Measurements from ENCODE around the gene TBC1D8.
A peak's percentile ranks its signal among the peaks of the same experiment; 100 is the strongest.

TBC1D8 gene

GRCh38 chr2:100987974-100988373 lies 163.2 kb downstream of the TBC1D8 start:
- in situ Hi-C loops (cut with HindIII; ENCODE audit: low sequenced_read_pairs), result no loop called here
- no peak for DNase-seq (ENCODE audit: low read depth, low spot score)
- no peak overlapping the region for H3K4me3 ChIP-seq (ENCODE audit: low read depth, low read length)
- TF ChIP-seq CTCF (IDR thresholded peaks at IDR 0.05; ENCODE audit: low read depth, low read length), result no peak

GRCh38 chr2:100987536-100987935 lies 163.6 kb downstream of the TBC1D8 start:
- in situ Hi-C loops (cut with HindIII; ENCODE audit: low sequenced_read_pairs), result no loop called here
- no peak for TF ChIP-seq CTCF (IDR thresholded peaks at IDR 0.05; ENCODE audit: low read depth, low read length)
- H3K4me3 ChIP-seq (ENCODE audit: low read depth, low read length), result no peak overlapping the region

GRCh38 chr2:100986157-100986556 lies 165.0 kb downstream of the TBC1D8 start:
- TF ChIP-seq CTCF (IDR thresholded peaks at IDR 0.05; ENCODE audit: low read depth, low read length), result no peak
- in situ Hi-C loops (cut with HindIII; ENCODE audit: low sequenced_read_pairs), result no loop called here
- no peak overlapping the region for H3K4me3 ChIP-seq (ENCODE audit: low read depth, low read length)
- no peak for DNase-seq (ENCODE audit: low read depth, low spot score)

More at GRCh38 chr2:100987536-100987935, 163.6 kb downstream of the TBC1D8 start:
- no peak for DNase-seq (ENCODE audit: low read depth, low spot score)

- DNase-seq (ENCODE audit: low read depth, low spot score), result peak; percentile 73
- no peak overlapping the region for H3K4me3 ChIP-seq (ENCODE audit: low read depth, low read length)
- TF ChIP-seq CTCF (IDR thresholded peaks at IDR 0.05; ENCODE audit: low read depth, low read length), result peak; percentile 85
- in situ Hi-C loops (cut with HindIII; ENCODE audit: low sequenced_read_pairs), result no loop called here
Measured at GRCh38 chr2:100984892-100985307, 166.3 kb downstream of the TBC1D8 start.

GRCh38 chr2:100983684-100984310 lies 167.4 kb downstream of the TBC1D8 start:
- no peak overlapping the region for H3K4me3 ChIP-seq (ENCODE audit: low read depth, low read length)
- in situ Hi-C loops (cut with HindIII; ENCODE audit: low sequenced_read_pairs), result no loop called here
- no peak for TF ChIP-seq CTCF (IDR thresholded peaks at IDR 0.05; ENCODE audit: low read depth, low read length)
- DNase-seq (ENCODE audit: low read depth, low spot score), result no peak

- no peak overlapping the region for H3K4me3 ChIP-seq (ENCODE audit: low read depth, low read length)
- in situ Hi-C loops (cut with HindIII; ENCODE audit: low sequenced_read_pairs), result no loop called here
- no peak for DNase-seq (ENCODE audit: low read depth, low spot score)
- no peak for TF ChIP-seq CTCF (IDR thresholded peaks at IDR 0.05; ENCODE audit: low read depth, low read length)
Measured at GRCh38 chr2:100983201-100983600, 168.0 kb downstream of the TBC1D8 start.

Measured in astrocyte of the spinal cord (primary cell).